ENCODE data around the gene KIR2DL1.
"Not testable (repeated sequence)": the region's sequence is repeated elsewhere in the genome, so short reads cannot be mapped to it uniquely, and the experiment has no call there.

DNA sequence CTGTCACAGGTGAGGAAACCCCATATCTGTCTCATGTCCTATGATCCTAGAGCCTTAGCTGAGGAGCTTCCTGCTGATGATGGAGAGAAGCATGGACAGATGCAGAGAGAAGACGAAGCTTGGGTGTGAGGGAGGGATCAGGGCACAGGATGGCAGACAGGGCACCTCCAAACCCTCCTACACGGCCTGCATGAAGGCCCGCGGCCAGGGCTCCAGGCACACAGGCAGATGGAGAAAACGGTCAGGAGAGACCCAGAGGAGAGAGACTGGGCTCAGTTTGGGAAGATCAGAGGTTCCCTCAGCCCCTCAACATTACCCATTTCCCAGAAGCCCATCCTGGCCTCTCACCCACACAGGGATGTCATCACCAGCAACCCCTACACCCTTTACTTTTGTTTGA, 25.5 kb upstream of the KIR2DL1 start:
- not testable (repeated sequence) for TF ChIP-seq POLR2AphosphoS5 (IDR thresholded peaks at IDR 0.05; ENCODE audit: borderline replicate concordance, low read depth, low read length); EZH2 (IDR thresholded peaks at IDR 0.05)

Data from SK-N-MC (cell line).